GM23338 (cell line): ENCODE measurements around the gene RAB32. TPM values are rescaled to one million over a fixed set of nuclear protein-coding genes. Genes with fewer than 3 reads are reported as not detected.

ENCODE experiments used
- ATAC-seq: fragments of 200-7000 bp; cut with Tn5 transposase; 3 replicates; pipeline ENCODE4 v1.9.1; 2020
- DNase-seq: peaks from one replicate; pipeline ENCODE4 v3.0.0-alpha.2; 2015; ENCODE audit warnings: low spot score
- H2AFZ ChIP-seq: fragments of 200-600 bp; sonication (generic); 2 replicates; pipeline ENCODE4 v1.8.0; 2016; ENCODE audit warnings: antibody characterized with exemption, mild to moderate bottlenecking, moderate library complexity
- H3F3A ChIP-seq: fragments of 200-600 bp; sonication (generic); replicated peaks from 2 replicates; pipeline ENCODE4 v1.8.0; 2017; ENCODE audit warnings: antibody characterized with exemption, mixed run types, low read depth
- H3K27ac ChIP-seq: fragments of 200-600 bp; sonication (generic); 2 replicates; pipeline ENCODE4 v1.6.1; 2016; ENCODE audit warnings: low read depth
- H3K27me3 ChIP-seq: fragments of 200-600 bp; sonication (generic); 2 replicates; pipeline ENCODE4 v1.8.0; 2016; ENCODE audit warnings: mild to moderate bottlenecking, mixed run types, moderate library complexity; ENCODE audit not compliant: insufficient read depth
- H3K36me3 ChIP-seq: fragments of 200-600 bp; sonication (generic); 2 replicates; pipeline ENCODE4 v1.8.0; 2016; ENCODE audit warnings: mild to moderate bottlenecking; ENCODE audit not compliant: insufficient read depth
- H3K4me1 ChIP-seq: fragments of 200-600 bp; sonication (generic); 2 replicates; pipeline ENCODE4 v1.8.0; 2016; ENCODE audit warnings: mild to moderate bottlenecking, moderate library complexity; ENCODE audit not compliant: insufficient read depth
- H3K4me2 ChIP-seq: fragments of 200-600 bp; sonication (generic); 2 replicates; pipeline ENCODE4 v1.7.1; 2017; ENCODE audit warnings: mixed run types
- H3K4me3 ChIP-seq: fragments of 200-600 bp; sonication (generic); 2 replicates; pipeline ENCODE4 v1.6.1; 2016; ENCODE audit warnings: mixed run types
- H3K79me2 ChIP-seq: fragments of 200-600 bp; sonication (generic); replicated peaks from 2 replicates; pipeline ENCODE4 v1.8.0; 2017; ENCODE audit warnings: mild to moderate bottlenecking; ENCODE audit not compliant: insufficient read depth
- H3K9me2 ChIP-seq: fragments of 200-600 bp; sonication (generic); 2 replicates; pipeline ENCODE4 v1.8.0; 2017; ENCODE audit not compliant: insufficient read depth
- H4K20me1 ChIP-seq: fragments of 200-600 bp; sonication (generic); replicated peaks from 2 replicates; pipeline ENCODE4 v1.8.0; 2017; ENCODE audit warnings: mild to moderate bottlenecking; ENCODE audit not compliant: insufficient read depth
- H3K27ac Mint-ChIP-seq: 2 replicates; pipeline ENCODE4 v1.8.0; 2020; ENCODE audit warnings: inconsistent platforms, mild to moderate bottlenecking, moderate library complexity, mixed read lengths
- H3K27me3 Mint-ChIP-seq: 3 replicates; pipeline ENCODE4 v1.8.0; 2022; ENCODE audit warnings: low read depth, mild to moderate bottlenecking, moderate library complexity, mixed read lengths, inconsistent platforms; ENCODE audit not compliant: insufficient read depth, poor library complexity
- H3K36me3 Mint-ChIP-seq: 3 replicates; pipeline ENCODE4 v1.8.0; 2021; ENCODE audit warnings: low read depth, mild to moderate bottlenecking, inconsistent platforms, moderate library complexity, mixed read lengths
- H3K4me1 Mint-ChIP-seq: 3 replicates; pipeline ENCODE4 v1.8.0; 2020; ENCODE audit warnings: mild to moderate bottlenecking, inconsistent platforms, mixed read lengths
- H3K4me3 Mint-ChIP-seq: 3 replicates; pipeline ENCODE4 v1.8.0; 2021; ENCODE audit warnings: moderate library complexity, mild to moderate bottlenecking, inconsistent platforms, mixed read lengths
- H3K9me3 Mint-ChIP-seq: 3 replicates; pipeline ENCODE4 v1.8.0; 2020; ENCODE audit warnings: moderate library complexity, mild to moderate bottlenecking, inconsistent platforms, mixed read lengths
- CREB1 ChIP-seq: fragments of 250-450 bp; sonication (Bioruptor Pico); IDR thresholded peaks from 2 replicates; pipeline ENCODE4 v1.5.0; 2020; ENCODE audit warnings: low read depth, mild to moderate bottlenecking, moderate library complexity
- CTCF ChIP-seq, 2 experiments: fragments of 200-600 bp in 1 of 2; sonication (generic) in 1 of 2; conservative IDR thresholded peaks; 2 replicates each; pipeline versions ENCODE4 v1.5.1 to v1.6.1; 2016 to 2017; ENCODE audit warnings: antibody characterized with exemption in 2 of 2, low read depth in 2 of 2, mild to moderate bottlenecking in 2 of 2, moderate library complexity in 1 of 2
- ETS1 ChIP-seq: IDR thresholded peaks from 2 replicates; pipeline ENCODE4 v1.6.1; 2016; ENCODE audit warnings: antibody characterized with exemption
- EZH2 ChIP-seq: fragments of 200-600 bp; sonication (generic); IDR thresholded peaks from one replicate; pipeline ENCODE4 v1.8.0; 2017; ENCODE audit warnings: antibody characterized with exemption, mild to moderate bottlenecking, low read depth; ENCODE audit not compliant: unreplicated experiment
- EZH2phosphoT487 ChIP-seq: fragments of 200-600 bp; sonication (generic); IDR thresholded peaks from one replicate; pipeline ENCODE4 v1.8.1; 2018; ENCODE audit warnings: antibody characterized with exemption; ENCODE audit not compliant: unreplicated experiment
- JUNB ChIP-seq: IDR thresholded peaks from one replicate; pipeline ENCODE4 v1.6.1; 2016; ENCODE audit warnings: antibody characterized with exemption; ENCODE audit not compliant: unreplicated experiment
- NANOG ChIP-seq: IDR thresholded peaks from 2 replicates; pipeline ENCODE4 v1.6.1; 2016; ENCODE audit warnings: antibody characterized with exemption, borderline replicate concordance
- POLR2AphosphoS5 ChIP-seq: IDR thresholded peaks from 2 replicates; pipeline ENCODE4 v1.6.1; 2016; ENCODE audit warnings: antibody characterized with exemption, low read depth
- REST ChIP-seq: IDR thresholded peaks from one replicate; pipeline ENCODE4 v1.6.1; 2018; ENCODE audit warnings: antibody characterized with exemption; ENCODE audit not compliant: unreplicated experiment
- STAT1 ChIP-seq: IDR thresholded peaks from one replicate; pipeline ENCODE4 v1.6.1; 2016; ENCODE audit warnings: antibody characterized with exemption; ENCODE audit not compliant: unreplicated experiment
- ZNF114 ChIP-seq: fragments of 250-450 bp; sonication (Bioruptor Pico); IDR thresholded peaks from 2 replicates; pipeline ENCODE4 v1.5.0; 2020; ENCODE audit warnings: mild to moderate bottlenecking, moderate library complexity
- ZNF331 ChIP-seq: fragments of 250-450 bp; sonication (Bioruptor Pico); IDR thresholded peaks from 2 replicates; pipeline ENCODE4 v1.5.0; 2020; ENCODE audit warnings: low read depth, mild to moderate bottlenecking, moderate library complexity
- ZNF462 ChIP-seq: fragments of 250-450 bp; sonication (Bioruptor Pico); IDR thresholded peaks from 2 replicates; pipeline ENCODE4 v1.5.0; 2020; ENCODE audit warnings: mild to moderate bottlenecking, moderate library complexity
- polyA plus RNA-seq: library from polyadenylated mRNA; unstranded; fragments of >200 nt; fragmentation: Nextera tagmentation; extraction: Ambion mirVana; gene quantifications from 2 replicates; pipeline ENCODE4 v1.2.1, GENCODE V29; 2016
- total RNA-seq: library from RNA; depleted of rRNA; stranded (reverse); fragments of >200 nt; shearing (Covaris generic); gene quantifications from 2 replicates; pipeline ENCODE4 v1.2.3, GENCODE V29; 2014

RAB32 gene
- total and polyA plus RNA-seq, 2 experiments from 2014 or later = 5.7 to 10.4 TPM

- Mint-ChIP-seq H3K27me3 (peaks cover 4% of the 10 kb centered on the region), H3K9me3 (peaks cover 8% of the 10 kb centered on the region; the same call in 1 of the 3 replicates), H3K4me1 (no peaks in the 10 kb centered on the region), H3K27ac (no peak overlapping the region), H3K36me3 (no peaks in the 10 kb centered on the region), H3K4me3 (no peak overlapping the region)
- no peaks in the 10 kb centered on the region for H3F3A ChIP-seq
- no peak overlapping the region for H2AFZ ChIP-seq
- no peaks in the 10 kb centered on the region for H3K36me3 ChIP-seq
- H4K20me1 ChIP-seq = no peaks in the 10 kb centered on the region; the same call in 1 of the 2 replicates
- no peak for TF ChIP-seq CTCF (conservative IDR thresholded peaks at IDR 0.05; ENCODE audit: low read depth in 2 of 2)
- TF ChIP-seq EZH2phosphoT487 = no peak
- TF ChIP-seq ETS1 = no peak
- TF ChIP-seq STAT1 = no peak
- TF ChIP-seq NANOG = no peak
- no peak for TF ChIP-seq JUNB
- TF ChIP-seq POLR2AphosphoS5 = no peak
- no peak for TF ChIP-seq ZNF114 (CRISPR knock-in tag)
- no peak for TF ChIP-seq EZH2
- no peak for TF ChIP-seq ZNF462
- no peak for TF ChIP-seq ZNF331 (CRISPR knock-in tag)
- TF ChIP-seq CREB1 (CRISPR knock-in tag) = no peak
- no peak for TF ChIP-seq REST
- no peaks in the 10 kb centered on the region for H3K27me3 ChIP-seq
- no peaks in the 10 kb centered on the region for H3K4me1 ChIP-seq
- H3K4me2 ChIP-seq = no peak overlapping the region
- no peaks in the 10 kb centered on the region for H3K9me2 ChIP-seq
- H3K79me2 ChIP-seq = no peaks in the 10 kb centered on the region
- H3K27ac ChIP-seq = no peak overlapping the region
- no peak overlapping the region for H3K4me3 ChIP-seq
- ATAC-seq (no peak), DNase-seq (no peak)
Measured at GRCh38 chr6:146515212-146515611, 28.4 kb upstream of the RAB32 start.
